Stimulated activated CD4-positive, alpha-beta T cell treated with anti-CD3 and anti-CD28 coated beads, Interleukin-1b, Interleukin-23, amount 100 ng/mL, for 4 hours (primary cell): Measurements from ENCODE around the gene MT1A.

Experiments used
- DNase-seq, 2 donors: peaks; one replicate each; pipeline ENCODE4 v3.0.0-alpha.2; 2020; ENCODE audit warnings: low read depth in 2 of 2

Gene MT1A

GRCh38 chr16:56637814-56638750 lies at the start of gene MT1A:
MT1A (plus strand) TSS chr16:56638666; CDS start chr16:56638739, 73 bp downstream.
- no peak for DNase-seq

DNA sequence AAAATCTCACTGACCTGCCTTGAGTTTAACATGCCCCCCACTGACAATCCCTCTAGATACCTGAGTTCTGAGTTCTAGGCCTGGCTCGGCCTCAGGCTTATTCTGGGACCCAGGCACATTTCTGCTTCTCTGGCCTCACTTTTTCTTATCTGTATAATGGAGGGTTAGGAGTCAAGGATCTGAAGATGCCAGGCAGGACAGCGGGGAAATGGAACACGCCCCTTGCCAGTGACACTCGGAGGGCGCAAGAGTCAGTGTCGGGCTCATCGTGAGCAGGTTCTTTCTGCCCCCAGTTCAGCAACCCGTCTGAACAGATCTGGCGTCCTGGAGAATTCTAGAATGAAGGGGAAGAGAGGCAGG lies 49.7 kb upstream of the MT1A start:
- no peak for DNase-seq

GRCh38 chr16:56589141-56590039 lies 49.1 kb upstream of the MT1A start, which contains the start of gene MT3:
MT3 (plus strand) TSS chr16:56589528; CDS start chr16:56589591, 63 bp downstream.
- DNase-seq = no peak

DNA sequence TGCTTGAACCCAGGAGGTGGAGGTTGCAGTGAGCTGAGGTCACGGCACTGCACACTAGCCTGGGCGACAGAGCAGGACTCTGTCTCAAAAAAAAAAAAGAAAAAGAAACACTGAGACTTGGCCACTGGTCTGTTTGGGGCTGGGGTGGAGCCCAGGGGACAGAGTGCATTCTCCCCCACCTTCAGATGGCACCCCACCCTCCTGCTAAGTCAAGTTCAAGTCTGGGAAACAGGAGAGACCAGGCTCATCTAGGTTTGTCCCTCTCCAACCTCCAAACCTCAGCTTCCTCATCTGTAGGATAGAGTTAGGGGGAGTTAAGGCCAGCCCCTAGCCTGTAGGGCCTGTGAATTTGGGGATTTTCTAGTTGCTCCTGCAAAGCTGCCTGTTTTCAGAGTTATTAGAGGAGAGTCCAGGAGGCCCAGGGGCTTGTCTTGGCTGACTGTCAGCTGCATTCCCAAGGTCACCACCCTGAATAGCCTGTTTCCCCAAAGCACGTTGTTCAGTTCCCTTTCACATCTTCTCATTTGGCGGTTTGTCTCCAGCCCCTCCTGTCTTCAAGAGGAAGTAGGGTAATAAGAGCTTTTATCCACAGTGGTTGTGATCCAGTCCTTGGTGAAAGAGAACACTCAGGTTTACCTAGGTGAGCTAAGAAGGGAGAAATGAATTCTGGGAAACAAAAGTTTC lies 46.9 kb upstream of the MT1A start:
- no peak for DNase-seq

DNA sequence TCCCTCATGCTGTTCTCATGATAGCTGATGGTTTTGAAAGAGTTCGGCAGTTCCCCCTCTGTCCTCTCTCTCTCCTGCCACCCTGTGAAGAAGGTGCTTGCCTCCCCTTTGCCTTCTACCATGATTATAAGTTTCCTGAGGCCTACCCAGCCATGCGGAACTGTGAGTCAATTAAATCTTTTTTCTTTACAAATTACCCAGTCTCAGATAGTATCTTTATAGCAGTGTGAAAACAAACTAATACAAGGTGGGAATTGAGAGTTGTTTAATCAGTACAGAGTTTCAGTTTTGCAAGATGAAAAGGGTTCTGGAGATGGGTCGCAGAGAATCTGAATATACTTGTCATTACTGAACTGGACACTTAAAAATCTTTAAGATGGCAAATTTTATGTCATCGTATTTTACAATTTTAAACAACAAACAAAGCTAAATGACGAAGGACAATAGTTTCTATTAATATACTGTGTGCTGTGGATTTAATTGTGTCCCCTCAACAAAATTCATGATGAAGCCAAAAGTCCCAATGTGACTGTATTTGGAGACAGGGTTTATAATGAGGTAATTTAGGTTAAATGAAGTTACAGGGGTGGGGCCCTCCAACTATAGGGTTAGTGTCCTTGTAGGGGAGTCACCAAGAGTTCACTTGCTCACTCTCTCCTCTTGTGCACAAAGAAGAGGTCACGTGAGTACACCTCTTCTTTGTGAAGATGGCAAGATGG lies 44.7 kb upstream of the MT1A start:
- no peak for DNase-seq

- DNase-seq = no peak
Observed at GRCh38 chr16:56594292-56594619, 44.2 kb upstream of the MT1A start.

DNA sequence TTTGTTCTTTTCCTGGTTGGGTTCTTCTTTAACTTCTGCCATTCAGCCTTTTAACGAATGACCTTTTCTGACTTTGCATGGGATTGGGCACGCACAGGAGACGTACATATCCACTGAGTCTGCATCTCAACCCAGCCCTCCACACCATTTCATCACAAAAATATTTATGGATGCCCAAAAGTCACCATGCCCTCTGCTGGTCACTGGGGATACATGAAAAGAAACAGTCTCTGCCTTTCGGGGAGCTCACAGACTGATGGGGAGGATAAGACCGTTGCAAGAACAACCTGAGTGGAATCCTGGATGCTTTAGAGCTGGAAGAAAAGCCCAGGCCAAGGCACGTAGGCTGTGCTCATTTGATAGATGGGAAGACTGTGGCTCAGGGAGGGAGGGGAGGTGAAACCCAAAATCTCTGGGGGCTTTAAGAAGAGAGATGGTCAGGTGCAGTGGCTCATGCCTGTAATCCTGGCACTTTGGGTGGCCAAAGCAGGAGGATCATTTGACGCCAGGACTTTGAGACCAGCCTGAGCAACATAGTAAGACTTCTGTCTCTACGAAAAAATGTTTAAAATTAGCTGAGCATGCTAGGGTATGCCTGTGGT lies 38.0 kb upstream of the MT1A start:
- DNase-seq = no peak

DNA sequence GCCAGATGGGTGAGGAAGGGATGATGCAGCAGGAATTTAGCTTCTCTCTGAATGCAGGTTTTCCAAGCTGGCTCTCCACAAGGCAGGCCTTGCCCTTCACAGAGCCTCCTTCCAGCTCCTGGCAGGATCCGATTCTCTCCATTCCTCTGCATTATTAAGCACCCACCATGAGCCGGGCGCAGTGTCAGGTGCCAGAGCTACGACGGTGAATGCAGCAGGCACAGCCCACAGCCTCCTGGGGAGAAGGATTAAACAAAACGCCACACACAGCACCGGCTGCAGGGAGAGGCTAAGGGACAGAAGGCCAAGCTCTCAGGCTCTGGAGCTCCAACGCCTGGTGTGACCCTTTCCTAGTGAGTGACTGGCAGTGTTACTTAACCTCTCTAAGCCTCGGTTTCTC lies 37.1 kb upstream of the MT1A start:
- no peak for DNase-seq

DNA sequence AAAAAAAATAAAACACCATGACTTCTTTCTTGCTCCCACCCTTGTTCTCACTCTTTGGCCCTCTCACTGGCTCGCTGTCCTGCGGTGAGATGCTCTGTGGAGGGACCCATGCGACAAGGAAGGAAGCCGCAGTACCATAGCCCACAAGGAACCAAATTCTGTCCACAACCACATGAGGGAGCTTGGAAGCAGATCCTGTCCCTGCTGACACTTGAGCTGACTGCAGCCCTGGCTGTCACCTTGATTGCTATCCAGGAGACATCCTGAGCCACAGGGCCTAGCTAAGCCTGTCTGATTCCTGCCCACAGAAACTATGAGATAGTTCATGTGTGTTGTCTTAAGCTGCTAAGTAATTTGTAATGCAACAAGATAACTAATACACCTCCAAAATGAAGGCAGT lies 34.9 kb upstream of the MT1A start:
- DNase-seq = no peak

DNA sequence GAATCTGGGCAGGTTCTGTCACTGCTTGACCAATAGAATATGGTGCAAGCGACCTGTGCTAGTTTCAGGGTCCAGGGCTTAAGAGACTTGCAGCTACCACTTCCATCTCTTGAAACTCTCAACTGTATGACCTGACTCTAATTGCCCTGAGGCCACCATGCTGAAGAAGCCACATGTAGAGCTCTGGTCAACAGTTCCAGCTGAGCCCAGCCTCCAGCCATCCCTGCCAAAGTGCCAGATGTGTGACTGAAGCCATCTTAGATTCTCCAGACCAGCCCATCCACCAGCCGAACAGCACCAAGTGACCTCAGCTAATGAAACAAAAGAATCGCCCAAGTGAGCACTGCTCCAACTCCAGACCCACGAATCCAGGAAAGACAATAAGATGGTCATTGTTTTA lies 33.5 kb upstream of the MT1A start:
- DNase-seq = no peak

GRCh38 chr16:56605475-56605874 lies 33.0 kb upstream of the MT1A start:
- DNase-seq = no peak

DNA sequence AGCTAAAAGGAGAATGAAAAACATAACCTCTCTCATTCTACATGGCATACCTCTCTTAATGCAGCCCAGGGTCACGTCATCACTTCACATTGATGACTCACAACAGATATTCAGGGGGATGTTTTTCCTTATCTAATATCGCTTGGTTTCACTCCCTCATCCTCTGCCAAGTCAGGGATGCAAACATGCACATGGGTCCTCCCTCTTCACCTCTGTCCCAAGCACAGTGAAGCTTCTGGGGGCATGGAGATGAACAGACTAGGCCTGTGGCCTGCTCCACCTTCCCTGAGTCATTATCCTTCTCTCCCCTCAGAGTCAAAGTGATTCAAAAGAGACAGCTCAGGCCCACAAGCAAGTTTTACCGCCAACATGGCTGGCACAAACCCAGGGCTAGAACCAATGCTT lies 32.4 kb upstream of the MT1A start:
- no peak for DNase-seq

DNA sequence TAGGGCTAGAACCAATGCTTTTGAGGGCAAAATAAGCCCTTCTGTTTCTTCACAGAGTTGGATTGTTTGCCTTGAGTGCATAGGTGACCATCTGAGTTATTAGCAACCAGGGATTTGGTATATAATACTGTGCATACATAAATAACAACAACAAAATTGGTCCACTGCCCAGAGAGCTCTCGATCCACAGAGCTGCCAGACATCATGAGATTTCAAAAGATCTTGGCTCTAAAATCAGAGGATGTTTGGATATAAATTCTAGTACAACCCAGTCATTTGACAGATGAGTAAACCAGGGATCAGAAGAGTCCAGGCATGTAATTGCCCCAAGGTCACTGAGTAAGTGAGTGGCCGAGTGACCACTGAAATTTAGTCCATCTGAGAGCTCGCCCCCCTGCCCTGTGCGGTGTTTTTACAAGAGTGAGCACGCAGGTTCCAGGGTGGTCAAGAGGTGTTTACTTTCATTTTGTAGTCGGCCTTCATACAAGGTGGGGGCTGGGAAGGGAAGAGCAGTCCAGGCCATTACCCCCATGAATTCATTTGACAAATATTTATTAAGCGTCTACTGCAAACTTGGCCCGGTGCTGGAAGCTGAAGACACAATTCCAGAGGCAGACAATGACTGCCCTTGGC lies 31.9 kb upstream of the MT1A start:
- no peak for DNase-seq

- no peak for DNase-seq
Observed at GRCh38 chr16:56607109-56607618, 31.3 kb upstream of the MT1A start.

GRCh38 chr16:56607675-56608042 lies 30.8 kb upstream of the MT1A start:
- no peak for DNase-seq

DNA sequence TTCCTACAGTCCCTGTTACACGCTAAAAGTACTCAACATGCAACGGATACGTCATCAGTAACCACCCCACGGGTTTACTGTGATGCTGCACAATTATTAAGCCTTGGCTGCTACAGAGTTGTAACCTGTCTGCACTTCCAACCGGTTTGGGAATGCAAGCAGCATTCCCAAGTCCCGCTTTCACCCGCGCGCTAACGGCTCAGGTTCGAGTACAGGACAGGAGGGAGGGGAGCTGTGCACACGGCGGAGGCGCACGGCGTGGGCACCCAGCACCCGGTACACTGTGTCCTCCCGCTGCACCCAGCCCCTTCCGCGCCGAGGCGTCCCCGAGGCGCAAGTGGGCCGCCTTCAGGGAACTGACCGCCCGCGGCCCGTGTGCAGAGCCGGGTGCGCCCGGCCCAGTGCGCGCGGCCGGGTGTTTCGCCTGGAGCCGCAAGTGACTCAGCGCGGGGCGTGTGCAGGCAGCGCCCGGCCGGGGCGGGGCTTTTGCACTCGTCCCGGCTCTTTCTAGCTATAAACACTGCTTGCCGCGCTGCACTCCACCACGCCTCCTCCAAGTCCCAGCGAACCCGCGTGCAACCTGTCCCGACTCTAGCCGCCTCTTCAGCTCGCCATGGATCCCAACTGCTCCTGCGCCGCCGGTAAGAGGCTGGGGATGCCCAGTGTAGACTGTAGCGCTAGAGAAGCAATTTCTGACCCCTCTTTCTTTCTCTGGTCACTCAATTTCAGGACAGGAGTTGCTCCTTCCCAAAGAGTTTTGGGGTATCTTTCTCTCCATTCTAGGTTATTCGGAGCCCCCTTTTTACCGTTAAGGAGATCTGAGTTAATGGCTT lies 30.2 kb upstream of the MT1A start, which contains the start of gene MT2A:
TSS of gene MT2A (plus strand) at position 542 of the 833 bp plus-strand sequence. CDS start at position 614, 72 bp downstream.
- peak; percentile 71 to 85 for DNase-seq

GRCh38 chr16:56608876-56609462 lies 29.5 kb upstream of the MT1A start:
- no peak for DNase-seq

- DNase-seq = peak in 1 of 2 donors; percentile 71
Observed at GRCh38 chr16:56609463-56609921, 29.0 kb upstream of the MT1A start.
